NCI-H446 treated with DMSO at 0.1 percent for 48 hours (cell line): ENCODE data around the gene BAAT.

Source experiments
- DNase-seq: peaks from one replicate; lab custom pipeline; 2025; lab: John Stamatoyannopoulos, UW

The BAAT gene

GRCh38 chr9:101398068-101398929 is 13.5 kb upstream of the BAAT start, which contains the start of the genes MRPL50 and ZNF189:
Gene MRPL50 (minus strand): TSS chr9:101398618. CDS start chr9:101398592, 26 bp downstream.
Gene ZNF189 (plus strand): TSS chr9:101398851. CDS start chr9:101399157, 306 bp downstream.
- peak; percentile 93 for DNase-seq

GRCh38 chr9:101397746-101398067 is 12.9 kb upstream of the BAAT start:
- DNase-seq = no peak

GRCh38 chr9:101394687-101395086 is 9.9 kb upstream of the BAAT start:
- DNase-seq = no peak

GRCh38 chr9:101393135-101393534 is 8.3 kb upstream of the BAAT start:
- no peak for DNase-seq

GRCh38 chr9:101388507-101388993 is 3.7 kb upstream of the BAAT start:
- no peak for DNase-seq

GRCh38 chr9:101387871-101388506 is 3.2 kb upstream of the BAAT start:
- DNase-seq = peak; percentile 24

GRCh38 chr9:101383361-101383760 is 1.4 kb downstream of the BAAT start:
- DNase-seq = no peak

- DNase-seq = no peak
These were observed 2.9 kb downstream of the BAAT start for GRCh38 chr9:101381833-101382342.

- no peak for DNase-seq
These were observed 3.7 kb downstream of the BAAT start for GRCh38 chr9:101381118-101381517.

- no peak for DNase-seq
These were observed 4.5 kb downstream of the BAAT start for GRCh38 chr9:101380295-101380694.

- no peak for DNase-seq
These were observed 8.5 kb downstream of the BAAT start for GRCh38 chr9:101376111-101376848.

- DNase-seq = no peak
These were observed 9.3 kb downstream of the BAAT start for GRCh38 chr9:101375546-101375945.

- DNase-seq = no peak
These were observed 12.3 kb downstream of the BAAT start for GRCh38 chr9:101372327-101373118.

GRCh38 chr9:101371813-101372212 is 13.0 kb downstream of the BAAT start:
- DNase-seq = no peak

GRCh38 chr9:101369884-101370531 is 14.8 kb downstream of the BAAT start:
- DNase-seq = no peak

GRCh38 chr9:101369286-101369685 is 15.5 kb downstream of the BAAT start:
- no peak for DNase-seq

- no peak for DNase-seq
These were observed 17.5 kb downstream of the BAAT start for GRCh38 chr9:101367323-101367722.

GRCh38 chr9:101366038-101366756 is 18.6 kb downstream of the BAAT start:
- no peak for DNase-seq

- DNase-seq = no peak
These were observed 19.6 kb downstream of the BAAT start for GRCh38 chr9:101365181-101365580.

- no peak for DNase-seq
These were observed 22.4 kb downstream of the BAAT start for GRCh38 chr9:101362450-101362849.
